OCI-LY7 (cell line): Measurements from ENCODE around the gene GPSM3.

ENCODE experiments used
- CTCF ChIP-seq: fragments of 200-600 bp; sonication (generic); conservative IDR thresholded peaks from 2 replicates; pipeline ENCODE4 v1.5.1; 2014; ENCODE audit warnings: mild to moderate bottlenecking, antibody characterized with exemption, low read length, moderate library complexity, mixed read lengths
- EZH2phosphoT487 ChIP-seq: fragments of 200-600 bp; sonication (generic); IDR thresholded peaks from 2 replicates; pipeline ENCODE4 v1.6.1; 2018; ENCODE audit warnings: low read depth, borderline replicate concordance, mild to moderate bottlenecking, mixed run types, antibody characterized with exemption, low read length, moderate library complexity, mixed read lengths

DNA sequence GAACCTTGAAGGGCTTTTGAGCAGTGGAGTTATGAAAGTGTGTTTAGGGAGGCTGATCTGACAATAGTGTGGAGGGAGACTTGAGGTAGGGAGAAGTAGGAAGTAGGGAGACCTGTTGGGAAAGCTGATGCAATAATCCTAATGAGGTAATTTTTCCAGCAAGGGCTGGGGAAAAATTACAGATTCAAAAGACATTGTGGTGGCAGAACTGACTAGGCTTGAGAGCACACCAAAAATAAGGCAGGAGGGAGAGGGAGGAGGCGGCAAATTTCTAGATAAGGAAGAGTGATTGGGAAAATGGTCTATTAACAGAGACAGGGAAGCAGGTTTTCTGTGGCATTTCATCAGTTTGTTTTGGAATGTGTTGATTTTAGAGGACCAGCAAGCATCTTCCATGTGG is 46.2 kb downstream of the GPSM3 start:
- TF ChIP-seq CTCF (no peak), EZH2phosphoT487 (no peak)
